Neural cell (in vitro differentiated cells): Measurements from ENCODE around the gene BHLHA9. TPM values are rescaled to one million over a fixed set of nuclear protein-coding genes. Genes with fewer than 3 reads are reported as not detected.

Source experiments
- H2AFZ ChIP-seq: fragments of 200-600, 300-800 bp; sonication (generic), shearing (Covaris generic); 2 replicates; pipeline ENCODE4 v1.6.0; 2014; ENCODE audit warnings: low read depth, mild to moderate bottlenecking, antibody characterized with exemption, low read length, moderate library complexity
- H3F3A ChIP-seq: fragments of 200-600 bp; shearing (Covaris generic); 2 replicates; pipeline ENCODE4 v1.6.1; 2016; ENCODE audit warnings: mild to moderate bottlenecking, moderate library complexity, mixed read lengths, antibody characterized with exemption, low read length; ENCODE audit not compliant: insufficient read depth, poor library complexity, severe bottlenecking
- H3K27ac ChIP-seq: fragments of 200-600, 300-800 bp; sonication (generic), shearing (Covaris generic); 2 replicates; pipeline ENCODE4 v1.5.1; 2014; ENCODE audit warnings: mild to moderate bottlenecking, low read length, moderate library complexity
- H3K27me3 ChIP-seq: fragments of 300-800, 200-600 bp; sonication (generic), shearing (Covaris generic); 2 replicates; pipeline ENCODE4 v1.6.0; 2014; ENCODE audit warnings: mild to moderate bottlenecking, low read depth, low read length, moderate library complexity; ENCODE audit not compliant: insufficient read depth
- H3K36me3 ChIP-seq: fragments of 300-800, 200-600 bp; sonication (generic), shearing (Covaris generic); 2 replicates; pipeline ENCODE4 v1.5.1; 2014; ENCODE audit warnings: mild to moderate bottlenecking, antibody characterized with exemption, low read length, moderate library complexity; ENCODE audit not compliant: insufficient read depth
- H3K4me2 ChIP-seq: fragments of 300-800, 200-600 bp; sonication (generic), shearing (Covaris generic); 2 replicates; pipeline ENCODE4 v1.6.0; 2014; ENCODE audit warnings: mild to moderate bottlenecking, low read length
- H3K4me3 ChIP-seq: fragments of 300-800, 200-600 bp; sonication (generic), shearing (Covaris generic); 2 replicates; pipeline ENCODE4 v1.5.1; 2014; ENCODE audit warnings: mild to moderate bottlenecking, low read length, moderate library complexity
- H3K79me2 ChIP-seq: fragments of 200-600 bp; shearing (Covaris generic); replicated peaks from 2 replicates; pipeline ENCODE4 v1.6.0; 2014; ENCODE audit warnings: mild to moderate bottlenecking, low read length, moderate library complexity; ENCODE audit not compliant: insufficient read depth
- H3K9ac ChIP-seq: fragments of 300-800, 200-600 bp; sonication (generic), shearing (Covaris generic); 2 replicates; pipeline ENCODE4 v1.6.1; 2016; ENCODE audit warnings: mild to moderate bottlenecking, low read length, mixed read lengths
- H3K9me2 ChIP-seq: fragments of 200-600 bp; shearing (Covaris generic); 2 replicates; pipeline ENCODE4 v1.6.1; 2016; ENCODE audit warnings: mild to moderate bottlenecking, low read length, mixed read lengths; ENCODE audit not compliant: insufficient read depth
- H3K9me3 ChIP-seq: fragments of 200-600, 300-800 bp; sonication (generic), shearing (Covaris generic); 2 replicates; pipeline ENCODE4 v1.6.1; 2016; ENCODE audit warnings: mild to moderate bottlenecking, mixed run types, low read length, moderate library complexity, mixed read lengths
- H4K20me1 ChIP-seq: fragments of 200-600 bp; shearing (Covaris generic); 2 replicates; pipeline ENCODE4 v1.6.1; 2016; ENCODE audit warnings: mild to moderate bottlenecking, mixed run types; ENCODE audit not compliant: insufficient read depth
- CTCF ChIP-seq: fragments of 450-650 bp; IDR thresholded peaks from 2 replicates; pipeline ENCODE4 v1.5.1; 2014; ENCODE audit warnings: antibody characterized with exemption, mild to moderate bottlenecking, moderate library complexity; ENCODE audit not compliant: poor library complexity, severe bottlenecking
- EP300 ChIP-seq: fragments of 450-650 bp; conservative IDR thresholded peaks from 2 replicates; pipeline ENCODE4 v1.6.1; 2014; ENCODE audit warnings: antibody characterized with exemption, mild to moderate bottlenecking, moderate library complexity; ENCODE audit not compliant: poor library complexity, severe bottlenecking
- EZH2 ChIP-seq: fragments of 200-600, 300-800 bp; shearing (Covaris generic), sonication (generic); IDR thresholded peaks from 2 replicates; pipeline ENCODE4 v1.6.1; 2014; ENCODE audit warnings: antibody characterized with exemption, low read length, borderline replicate concordance, mild to moderate bottlenecking; ENCODE audit not compliant: insufficient read depth, poor library complexity, severe bottlenecking
- MXI1 ChIP-seq: fragments of 450-650 bp; conservative IDR thresholded peaks from 2 replicates; pipeline ENCODE4 v1.6.1; 2014; ENCODE audit warnings: antibody characterized with exemption, mild to moderate bottlenecking; ENCODE audit not compliant: poor library complexity, severe bottlenecking
- POLR2AphosphoS5 ChIP-seq: IDR thresholded peaks from 2 replicates; pipeline ENCODE4 v1.6.1; 2012
- RAD21 ChIP-seq: fragments of 450-650 bp; conservative IDR thresholded peaks from 2 replicates; pipeline ENCODE4 v1.6.1; 2014; ENCODE audit warnings: antibody characterized with exemption, mild to moderate bottlenecking, moderate library complexity
- REST ChIP-seq: IDR thresholded peaks from 2 replicates; pipeline ENCODE4 v1.6.1; 2012; ENCODE audit warnings: borderline replicate concordance
- SMC3 ChIP-seq: fragments of 450-650 bp; conservative IDR thresholded peaks from 2 replicates; pipeline ENCODE4 v1.6.1; 2014; ENCODE audit warnings: antibody characterized with exemption, mild to moderate bottlenecking, moderate library complexity; ENCODE audit not compliant: poor library complexity
- TAF1 ChIP-seq: IDR thresholded peaks from 2 replicates; pipeline ENCODE4 v1.6.1; 2012; ENCODE audit warnings: low read depth
- polyA plus RNA-seq: library from polyadenylated mRNA; depleted of rRNA; stranded (reverse); fragments of >200 nt; gene quantifications from 2 replicates; pipeline ENCODE4 v1.2.3, GENCODE V29; 2014

Gene BHLHA9
- polyA plus RNA-seq, 1 donor from 2014 or later, result not detected

- TF ChIP-seq TAF1, result no peak
- no peak for TF ChIP-seq REST
- TF ChIP-seq SMC3, result no peak
- no peak for TF ChIP-seq EP300
- TF ChIP-seq MXI1, result no peak
- no peaks in the 10 kb centered on the region for H3K79me2 ChIP-seq
- H4K20me1 ChIP-seq, result no peaks in the 10 kb centered on the region
- no peaks in the 10 kb centered on the region for H3K27me3 ChIP-seq
- no peaks in the 10 kb centered on the region for H3K9me3 ChIP-seq
- no peak overlapping the region for H3K9ac ChIP-seq
- H3K27ac ChIP-seq, result no peak overlapping the region
- H2AFZ ChIP-seq, result no peak overlapping the region
- H3K36me3 ChIP-seq, result no peaks in the 10 kb centered on the region
- no peak overlapping the region for H3K4me2 ChIP-seq
- no peaks in the 10 kb centered on the region for H3K9me2 ChIP-seq
- H3K4me3 ChIP-seq, result no peak overlapping the region
- no peaks in the 10 kb centered on the region for H3F3A ChIP-seq
Observed at GRCh38 chr17:1286379-1287106, 16.3 kb downstream of the BHLHA9 start.

- no peak overlapping the region for H3K4me3 ChIP-seq
- H3K9ac ChIP-seq, result no peak overlapping the region
- no peaks in the 10 kb centered on the region for H3K27me3 ChIP-seq
- no peak overlapping the region for H3K27ac ChIP-seq
- TF ChIP-seq RAD21, result no peak
- TF ChIP-seq SMC3, result no peak
- no peak for TF ChIP-seq MXI1
- TF ChIP-seq POLR2AphosphoS5, result no peak
- TF ChIP-seq EP300, result no peak
- TF ChIP-seq REST, result no peak
- no peak for TF ChIP-seq TAF1
- no peak for TF ChIP-seq EZH2
- TF ChIP-seq CTCF, result no peak
- H4K20me1 ChIP-seq, result no peaks in the 10 kb centered on the region
- H3K4me2 ChIP-seq, result no peak overlapping the region
- no peaks in the 10 kb centered on the region for H3F3A ChIP-seq
- H3K9me2 ChIP-seq, result no peaks in the 10 kb centered on the region
- H3K9me3 ChIP-seq, result no peaks in the 10 kb centered on the region
- H3K36me3 ChIP-seq, result no peaks in the 10 kb centered on the region
- H2AFZ ChIP-seq, result no peak overlapping the region
- no peaks in the 10 kb centered on the region for H3K79me2 ChIP-seq
Observed at GRCh38 chr17:1289695-1290094, 19.5 kb downstream of the BHLHA9 start.
